Right lobe of liver (tissue), 6 donors: ENCODE measurements around the gene INTS3. TPM values are rescaled to one million over a fixed set of nuclear protein-coding genes. Genes with fewer than 3 reads are reported as not detected.

Source experiments
- ATAC-seq, 4 donors: fragments of 200-7000 bp; cut with Tn5 transposase; one replicate each; pipeline ENCODE4 v1.9.1; 2020; ENCODE audit warnings: mild to moderate bottlenecking in 4 of 4, moderate library complexity in 4 of 4
- DNase-seq, 3 donors: peaks; one replicate each; pipeline ENCODE4 v3.0.0-alpha.2; 2020
- H3K27ac ChIP-seq, 3 donors: fragments of 200-600 bp; one replicate each; pipeline ENCODE4 v1.8.0; 2022
- H3K27me3 ChIP-seq, 2 donors: fragments of 200-600 bp; one replicate each; pipeline ENCODE4 v1.8.0; 2022
- H3K36me3 ChIP-seq, 4 donors: fragments of 200-600 bp; sonication (generic) in 1 of 4; one replicate each; pipeline versions ENCODE4 v1.5.1 to v1.8.0; 2017 to 2022; ENCODE audit warnings: control low read depth in 1 of 4
- H3K4me1 ChIP-seq, 4 donors: fragments of 200-600 bp; sonication (generic) in 1 of 4; one replicate each; pipeline versions ENCODE4 v1.5.1 to v1.8.0; 2017 to 2022; ENCODE audit warnings: control low read depth in 1 of 4
- H3K4me3 ChIP-seq, 3 donors: fragments of 200-600 bp; one replicate each; pipeline ENCODE4 v1.8.0; 2022
- H3K9me3 ChIP-seq, 4 donors: fragments of 200-600 bp; sonication (generic) in 1 of 4; one replicate each; pipeline versions ENCODE4 v1.5.1 to v1.8.0; 2017 to 2022; ENCODE audit warnings: control low read depth in 1 of 4
- CTCF ChIP-seq, 4 donors: fragments of 200-600 bp in 3 of 4; fragments of 450-650 bp in 1 of 4; IDR thresholded peaks; one replicate each; pipeline versions ENCODE4 v1.5.1 to v1.8.0; 2016 to 2022; ENCODE audit warnings: antibody characterized with exemption in 4 of 4, mild to moderate bottlenecking in 2 of 4
- POLR2A ChIP-seq: fragments of 450-650 bp; IDR thresholded peaks from one replicate; pipeline ENCODE4 v1.6.1; 2017; ENCODE audit warnings: antibody characterized with exemption, mild to moderate bottlenecking
- WGBS: methylation state at CpG from one replicate; pipeline ENCODE4 v1.1.6; 2018; ENCODE audit warnings: low coverage, low lambda C conversion rate; ENCODE audit not compliant: insufficient coverage; ENCODE audit errors: missing lambda C conversion rate; 5-methylcytosine and 5-hydroxymethylcytosine counted together
- intact Hi-C, 2 donors: fragments of 100-400 bp; cut with DNase I; formaldehyde crosslinking; loops; one replicate each; pipeline versions ENCODE4 v1.11.2 to v1.14.1; 2022
- total RNA-seq, 6 experiments: library from RNA; depleted of rRNA in 2 of 6; stranded (reverse); fragments of >200 nt in 2 of 6; fragmentation: NEBNext Ultra II Directional in 3 of 6; extraction: Animal tissue kit (Norgen Biotek cat#: 25700) in 3 of 6; gene quantifications; one replicate each; pipeline versions ENCODE4 v1.1.0 to v1.2.4, GENCODE V29; 2016 to 2023
- donor health status: DM: no; HTN: yes; CAD: no.
- donor health status: DM: no; HTN: no; CAD: no.
- donor health status: DM: no; HTN: no; CAD: no.
- donor health status: DM: no; HTN: yes; CAD: no.
- donor health status: DM: no; HTN: yes; CAD: no.

The INTS3 gene
- total RNA-seq, 6 experiments from 2014 or later, result 16.5 to 29.1 (median 22.6) TPM

GRCh38 chr1:153789478-153790034, 61.7 kb downstream of the INTS3 start:
- peak overlapping the region; percentile 34 to 62 (median 55) for H3K27ac ChIP-seq
- no peaks in the 10 kb centered on the region for H3K27me3 ChIP-seq
- H3K4me1 ChIP-seq, result peaks cover 0 to 23% (median 6%) of the 10 kb centered on the region in 4 donors
- no peak for TF ChIP-seq POLR2A
- TF ChIP-seq CTCF (IDR thresholded peaks at IDR 0.05), result peak in 2 of 4 donors; percentile 17 to 24
- no peaks in the 10 kb centered on the region for H3K9me3 ChIP-seq
- 22% methylated on average over 16 of the region's 22 CpGs for WGBS
- DNase-seq, result peak; percentile 76 to 91 (median 87)
- intact Hi-C loops, result loop anchor here in 1 of 2 donors (10.0 kb wide), 1 partner anchor 135 kb away; the partner anchor contains the start of gene GATAD2B
- ATAC-seq, result peak; percentile 88 to 95 (median 94)
- H3K4me3 ChIP-seq, result no peak overlapping the region
- H3K36me3 ChIP-seq, result no peaks in the 10 kb centered on the region

- H3K27me3 ChIP-seq, result no peaks in the 10 kb centered on the region
- no peak for TF ChIP-seq POLR2A
- no peak for TF ChIP-seq CTCF (IDR thresholded peaks at IDR 0.05)
- H3K4me3 ChIP-seq, result no peak overlapping the region
- peak overlapping the region; percentile 34 to 62 (median 55) for H3K27ac ChIP-seq
- no peaks in the 10 kb centered on the region for H3K36me3 ChIP-seq
- intact Hi-C loops, result loop anchor here in 1 of 2 donors (10.0 kb wide), 1 partner anchor 134 kb away; the partner anchor contains the start of gene GATAD2B
- 57% methylated on average over 9 of the region's 16 CpGs for WGBS
- no peaks in the 10 kb centered on the region for H3K9me3 ChIP-seq
- peaks cover 0 to 23% (median 6%) of the 10 kb centered on the region in 4 donors for H3K4me1 ChIP-seq
- ATAC-seq (peak; percentile 23 to 40 (median 36)), DNase-seq (peak; percentile 45 to 61 (median 55))
Measured at GRCh38 chr1:153790313-153790965, 62.6 kb downstream of the INTS3 start.

GRCh38 chr1:153790966-153791647, 63.3 kb downstream of the INTS3 start:
- peaks cover 0 to 23% (median 6%) of the 10 kb centered on the region in 4 donors for H3K4me1 ChIP-seq
- H3K27ac ChIP-seq, result peak overlapping the region; percentile 32 to 62 (median 33)
- H3K27me3 ChIP-seq, result no peaks in the 10 kb centered on the region
- H3K4me3 ChIP-seq, result no peak overlapping the region
- 48% methylated on average over 7 of the region's 9 CpGs for WGBS
- no peaks in the 10 kb centered on the region for H3K9me3 ChIP-seq
- intact Hi-C loops, result loop anchor here in 1 of 2 donors (10.0 kb wide), 1 partner anchor 134 kb away; the partner anchor contains the start of gene GATAD2B
- ATAC-seq, result peak in 3 of 4 donors; percentile 6 to 34 (median 23)
- TF ChIP-seq CTCF (IDR thresholded peaks at IDR 0.05) (no peak), POLR2A (no peak)
- peak in 2 of 3 donors; percentile 34 to 59 for DNase-seq
- no peaks in the 10 kb centered on the region for H3K36me3 ChIP-seq

GRCh38 chr1:153791648-153792253, 63.9 kb downstream of the INTS3 start:
- 72% methylated on average over 7 of the region's 16 CpGs for WGBS
- intact Hi-C loops, result loop anchor here in 1 of 2 donors (10.0 kb wide), 1 partner anchor 133 kb away; the partner anchor contains the start of gene GATAD2B

More at GRCh38 chr1:153791648-153792253, 63.9 kb downstream of the INTS3 start:
- Histone ChIP-seq H3K36me3 (no peaks in the 10 kb centered on the region), H3K27ac (peak overlapping the region in 1 of 3 donors; percentile 62), H3K4me1 (peaks cover 0 to 23% (median 6%) of the 10 kb centered on the region in 4 donors), H3K27me3 (no peaks in the 10 kb centered on the region), H3K4me3 (no peak overlapping the region), H3K9me3 (no peaks in the 10 kb centered on the region)
- ATAC-seq (no peak), DNase-seq (no peak)
- TF ChIP-seq CTCF (IDR thresholded peaks at IDR 0.05) (no peak), POLR2A (no peak)
